COR-L47 (cell line): ENCODE results near the gene RHOT2.
"Not testable (repeated sequence)": the region's sequence is repeated elsewhere in the genome, so short reads cannot be mapped to it uniquely, and the experiment has no call there.

ENCODE experiments used
- DNase-seq: peaks from one replicate; lab custom pipeline; 2025; lab: John Stamatoyannopoulos, UW

RHOT2 gene

DNA sequence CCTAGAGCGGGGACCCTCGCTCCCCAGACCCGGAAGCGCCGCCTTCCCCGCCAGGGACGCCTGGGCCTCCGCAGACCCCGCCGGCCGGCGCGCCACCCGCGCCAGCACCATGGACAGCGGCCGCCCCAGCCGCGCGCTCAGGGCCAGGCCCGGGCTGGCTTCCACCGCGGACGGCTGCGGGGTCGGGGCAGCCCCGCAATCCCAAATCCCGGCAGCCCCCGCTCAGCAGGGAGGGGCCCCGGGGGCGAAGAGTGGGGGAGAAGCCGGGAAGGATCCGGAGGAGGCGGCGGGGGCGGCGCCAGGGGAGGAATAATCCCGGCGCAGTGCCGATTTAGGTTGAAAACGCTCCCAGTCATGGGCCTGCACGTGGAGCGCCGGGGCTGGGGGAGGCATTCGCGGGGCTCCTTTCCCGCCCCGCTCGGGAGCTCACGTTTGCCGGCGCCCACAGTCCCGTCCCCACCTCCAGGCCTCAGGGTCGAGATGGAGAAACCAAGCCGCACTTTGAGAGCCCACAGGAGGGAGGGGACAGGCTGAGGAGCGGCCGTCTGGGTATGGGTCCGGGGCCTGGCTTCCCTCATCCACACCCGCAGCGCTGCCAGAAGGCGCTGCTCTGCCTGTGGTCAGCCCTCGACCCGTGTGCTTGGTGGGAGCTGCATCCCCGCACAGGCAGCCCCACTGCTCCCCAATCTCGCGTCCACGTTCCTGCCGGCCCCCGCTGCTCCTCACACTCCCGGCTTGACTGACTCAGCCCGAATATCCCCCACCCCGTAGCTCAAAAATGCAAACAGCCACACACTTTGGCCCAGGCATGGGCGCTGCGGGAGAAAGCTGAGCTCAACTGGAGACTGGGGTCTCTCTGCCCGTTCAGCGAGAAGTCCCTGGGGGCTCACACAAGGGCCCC, 33.0 kb downstream of the RHOT2 start:
- DNase-seq, result no peak

DNA sequence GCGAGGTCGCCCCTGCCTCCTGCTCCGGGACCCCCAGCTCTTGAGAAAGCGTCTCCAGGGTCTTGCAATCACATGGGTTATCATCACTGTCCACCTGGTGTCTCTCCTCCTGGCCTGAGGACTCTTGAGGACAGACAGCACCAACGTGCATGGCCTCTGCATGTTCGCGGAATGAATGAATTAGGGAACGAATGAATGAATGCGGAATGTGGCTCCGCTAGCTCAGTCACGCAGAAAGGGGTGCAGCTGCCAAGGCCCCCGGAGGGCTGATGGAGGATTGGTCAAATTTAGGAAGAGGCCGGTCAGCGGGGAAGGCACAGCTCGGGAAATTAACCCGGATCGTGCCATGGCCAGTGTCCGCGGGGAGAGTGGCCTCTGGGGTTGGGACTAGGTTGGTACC, 34.4 kb downstream of the RHOT2 start:
- DNase-seq, result no peak

DNA sequence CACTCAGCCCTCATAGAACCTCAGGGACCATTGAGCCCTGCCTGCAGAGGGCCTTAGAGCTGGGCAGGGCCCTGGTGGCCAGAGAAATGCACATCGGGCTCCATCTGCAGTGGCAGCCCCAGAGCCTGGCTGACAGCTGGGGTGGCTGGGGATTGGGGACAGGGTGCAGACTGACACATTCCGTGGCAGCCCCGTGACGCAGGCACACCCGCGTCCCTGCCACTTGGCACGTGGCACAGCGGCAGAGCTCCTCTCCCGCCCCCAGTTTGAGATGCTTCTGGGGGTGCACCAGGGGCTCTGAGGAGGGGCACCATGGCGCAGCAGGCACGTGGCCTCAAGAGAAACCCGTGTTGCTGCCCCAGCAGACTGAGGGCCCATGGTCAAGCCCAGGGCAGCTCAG, 35.5 kb downstream of the RHOT2 start:
- no peak for DNase-seq

DNA sequence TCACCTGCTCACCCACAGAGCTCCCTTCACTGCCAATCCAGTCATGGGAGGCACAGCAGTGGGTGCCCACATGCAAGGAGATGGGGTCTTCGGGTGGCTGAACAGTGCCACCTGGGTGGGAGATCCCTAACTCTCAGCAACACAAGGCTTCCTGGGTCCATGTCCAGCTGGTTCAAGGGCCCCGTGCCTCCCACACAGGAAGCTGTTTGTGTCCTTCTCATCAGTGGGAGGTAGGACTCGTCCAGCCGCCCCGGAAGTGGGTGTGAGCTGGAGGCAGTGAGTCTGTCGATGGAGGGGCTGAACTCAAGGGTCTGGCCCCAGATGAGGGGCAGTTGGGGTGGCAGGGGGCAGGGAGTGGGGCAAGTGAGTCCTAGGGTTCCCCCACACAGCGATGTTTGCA, 36.1 kb downstream of the RHOT2 start:
- DNase-seq, result no peak

DNA sequence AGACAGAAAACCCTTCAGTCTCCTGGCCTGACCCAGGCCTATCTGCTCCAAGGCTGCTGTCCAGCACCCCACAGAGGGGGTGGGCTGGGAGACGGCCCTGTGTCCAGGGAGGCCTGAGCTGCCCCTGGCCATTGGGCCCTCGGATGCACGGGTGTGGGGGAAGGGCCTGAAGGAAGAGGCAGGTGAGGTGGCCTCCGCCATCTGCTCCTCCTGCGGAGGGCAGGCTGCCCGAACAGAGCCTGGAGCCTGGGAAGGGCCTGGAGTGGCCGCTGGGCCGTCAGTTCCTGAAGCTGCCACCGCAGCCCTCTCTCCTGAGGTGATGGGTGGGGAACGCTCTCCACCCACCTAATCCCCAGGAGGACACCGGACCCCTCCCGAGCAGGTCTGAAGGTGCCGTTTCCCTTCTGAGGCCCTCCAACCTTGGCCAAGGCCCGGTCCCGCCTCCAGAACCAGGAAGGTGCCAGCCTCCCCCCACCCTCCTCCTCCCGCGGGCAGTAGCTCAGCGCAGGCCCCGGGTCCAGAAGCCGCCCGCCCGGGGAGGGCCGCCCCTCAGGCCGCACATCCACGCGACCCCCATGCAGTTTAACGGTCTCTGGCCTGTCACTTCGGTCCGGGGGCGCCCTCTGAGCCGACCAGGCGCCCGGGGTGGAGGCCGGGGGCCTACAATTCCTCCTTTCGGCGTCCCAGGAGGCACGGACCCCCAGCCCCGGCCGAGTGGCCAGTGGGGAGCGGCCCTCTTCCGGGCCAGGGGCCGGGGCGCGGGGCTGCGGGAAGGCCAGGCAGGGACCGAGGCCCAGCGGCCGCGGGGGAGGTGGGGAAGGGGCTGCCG, 36.8 kb downstream of the RHOT2 start:
- DNase-seq, result no peak

DNA sequence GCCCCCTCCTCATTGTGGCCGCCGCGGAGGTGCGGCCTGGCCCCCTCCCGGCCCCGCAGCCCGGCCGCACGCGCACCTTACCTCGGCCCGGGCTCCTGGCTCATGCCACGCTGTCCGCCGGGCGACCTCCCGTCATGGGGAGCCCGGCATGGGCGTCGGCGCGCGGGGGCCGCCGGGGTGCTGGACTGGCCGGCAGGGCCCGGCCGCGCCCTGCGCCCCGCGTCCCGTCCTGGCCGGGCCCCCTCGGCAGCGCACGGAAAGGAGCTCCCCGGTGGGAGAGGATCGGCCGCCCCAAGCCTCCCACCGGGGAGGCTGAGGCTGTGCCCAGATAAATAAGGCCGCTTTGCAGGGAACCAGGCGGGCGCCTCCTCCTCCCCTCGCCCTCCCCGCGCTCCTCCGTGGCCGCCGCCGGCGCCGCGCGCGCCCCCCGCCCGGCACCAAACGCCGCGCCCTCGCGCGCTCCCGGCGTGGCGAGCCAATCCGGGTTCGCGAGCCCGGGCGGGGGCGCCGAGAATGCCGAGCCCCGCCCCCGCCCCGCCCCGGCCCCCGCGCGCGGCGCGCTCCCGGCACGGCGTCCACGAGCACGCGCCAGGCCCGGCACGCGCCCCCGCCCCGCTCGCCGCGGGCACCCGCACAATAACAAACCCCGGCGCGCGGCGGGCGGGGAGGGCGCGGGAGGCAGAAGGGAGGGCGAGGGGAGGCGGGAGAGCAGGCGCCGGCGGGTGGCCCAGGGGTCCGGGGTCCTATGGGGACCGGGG, 37.7 kb downstream of the RHOT2 start, which contains the start of gene FBXL16:
Gene FBXL16 (minus strand): TSS at position 371 of the 758 bp plus-strand sequence. CDS start 8,396 bp downstream, outside the sequence.
- peak; percentile 84 for DNase-seq

DNA sequence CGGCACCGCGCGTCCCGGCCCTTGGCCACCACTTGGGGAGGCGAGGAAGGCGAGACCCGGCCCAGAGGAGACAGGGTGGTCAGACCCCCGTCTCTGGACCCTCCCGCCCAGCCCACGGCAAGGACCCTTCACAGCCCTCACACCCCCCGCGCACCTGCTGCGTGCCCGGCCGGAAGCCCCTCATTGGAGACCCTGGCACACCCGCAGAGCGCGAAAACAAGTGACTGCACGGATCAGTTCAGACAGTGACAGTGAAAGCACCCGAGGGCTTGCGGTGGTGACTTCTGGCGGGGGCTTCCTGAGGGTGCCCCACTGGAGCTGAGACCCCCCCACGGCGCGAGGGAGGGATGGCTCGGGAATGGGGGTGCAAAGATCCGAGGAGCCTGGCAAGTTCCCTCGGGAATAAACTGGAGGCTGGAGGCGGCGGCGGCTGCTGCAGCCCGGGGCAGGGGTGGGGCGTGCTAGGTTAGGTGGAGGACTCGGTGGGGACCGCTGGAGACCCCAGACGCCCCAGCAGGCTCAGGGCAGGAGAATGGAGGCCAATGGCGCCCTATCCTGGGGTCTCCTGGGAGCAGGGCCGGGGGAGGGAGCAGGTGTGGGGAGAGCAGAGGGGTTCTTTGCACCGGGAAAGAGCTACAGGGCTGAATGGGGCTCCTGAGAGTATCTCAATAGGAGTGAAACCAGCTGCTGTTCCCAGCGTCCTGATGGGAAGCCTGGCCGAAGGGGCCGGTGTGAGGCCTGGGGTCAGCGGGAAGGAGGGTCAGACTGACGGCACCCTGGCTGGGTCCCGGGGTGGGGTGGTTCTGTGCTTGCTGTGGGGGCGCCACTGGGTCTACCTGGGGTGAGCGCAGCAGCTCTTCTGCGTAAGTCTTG, 38.5 kb downstream of the RHOT2 start:
- no peak for DNase-seq

DNA sequence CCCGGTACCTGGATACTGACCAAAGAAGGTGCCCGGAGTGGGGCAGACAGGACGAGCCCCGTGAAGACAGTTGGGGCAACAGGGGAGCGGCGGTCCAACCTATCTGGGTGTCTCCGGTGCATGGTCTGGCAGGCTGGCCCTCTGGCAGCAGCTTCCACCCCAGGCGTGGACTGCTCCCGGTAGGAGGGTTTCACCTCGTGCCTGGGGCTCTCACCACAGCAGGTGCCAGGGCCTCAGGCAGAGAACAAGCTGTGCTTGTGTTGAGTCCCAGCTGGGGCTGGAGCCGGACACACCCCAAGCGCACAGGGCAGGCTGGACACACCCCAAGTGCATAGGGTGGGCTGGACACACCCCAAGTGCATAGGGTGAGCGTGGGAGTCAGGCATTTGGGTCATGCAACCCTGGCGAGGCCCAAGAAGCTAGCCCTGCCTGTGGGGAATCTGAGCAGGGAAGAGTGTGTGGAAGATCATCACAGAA, 39.2 kb downstream of the RHOT2 start:
- DNase-seq, result peak; percentile 45

DNA sequence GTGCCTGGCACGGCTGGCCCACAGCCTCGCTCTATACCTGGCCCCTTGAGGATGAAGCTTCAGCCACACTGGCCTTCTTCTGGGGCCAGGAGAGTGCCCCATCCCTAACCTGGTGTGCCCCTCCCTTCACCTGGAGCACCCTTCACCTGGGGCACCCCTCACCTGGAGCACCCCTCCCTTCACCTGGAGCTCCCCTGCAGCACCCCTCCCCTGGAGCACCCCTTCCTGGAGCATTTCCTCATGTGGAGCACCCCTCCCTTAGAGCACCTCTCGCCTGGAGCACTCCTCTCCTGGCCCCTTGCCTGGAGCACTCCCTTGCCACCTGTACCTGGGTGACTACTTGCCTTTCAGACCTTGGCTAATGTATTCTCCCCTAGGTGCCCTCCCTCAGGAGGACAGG, 40.1 kb downstream of the RHOT2 start:
- no peak for DNase-seq

DNA sequence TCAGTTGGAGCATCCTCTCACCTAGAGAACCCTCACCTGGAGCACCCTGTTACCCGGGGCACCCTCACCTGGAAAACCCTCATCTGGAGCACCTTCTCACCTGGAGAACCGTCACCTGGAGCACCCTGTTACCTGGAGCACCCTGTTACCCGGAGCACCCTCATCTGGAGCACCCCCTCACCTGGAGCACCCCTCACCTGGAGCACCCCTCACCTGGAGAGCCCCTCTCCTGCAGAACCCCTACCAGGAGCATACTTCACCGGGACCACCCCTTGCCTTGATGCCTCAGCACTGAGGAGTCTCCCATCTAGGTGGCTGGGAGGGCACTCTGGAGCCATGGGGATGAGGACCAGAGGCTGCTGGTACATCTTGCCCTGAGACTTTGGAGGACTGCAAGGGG, 41.0 kb downstream of the RHOT2 start:
- DNase-seq, result no peak

DNA sequence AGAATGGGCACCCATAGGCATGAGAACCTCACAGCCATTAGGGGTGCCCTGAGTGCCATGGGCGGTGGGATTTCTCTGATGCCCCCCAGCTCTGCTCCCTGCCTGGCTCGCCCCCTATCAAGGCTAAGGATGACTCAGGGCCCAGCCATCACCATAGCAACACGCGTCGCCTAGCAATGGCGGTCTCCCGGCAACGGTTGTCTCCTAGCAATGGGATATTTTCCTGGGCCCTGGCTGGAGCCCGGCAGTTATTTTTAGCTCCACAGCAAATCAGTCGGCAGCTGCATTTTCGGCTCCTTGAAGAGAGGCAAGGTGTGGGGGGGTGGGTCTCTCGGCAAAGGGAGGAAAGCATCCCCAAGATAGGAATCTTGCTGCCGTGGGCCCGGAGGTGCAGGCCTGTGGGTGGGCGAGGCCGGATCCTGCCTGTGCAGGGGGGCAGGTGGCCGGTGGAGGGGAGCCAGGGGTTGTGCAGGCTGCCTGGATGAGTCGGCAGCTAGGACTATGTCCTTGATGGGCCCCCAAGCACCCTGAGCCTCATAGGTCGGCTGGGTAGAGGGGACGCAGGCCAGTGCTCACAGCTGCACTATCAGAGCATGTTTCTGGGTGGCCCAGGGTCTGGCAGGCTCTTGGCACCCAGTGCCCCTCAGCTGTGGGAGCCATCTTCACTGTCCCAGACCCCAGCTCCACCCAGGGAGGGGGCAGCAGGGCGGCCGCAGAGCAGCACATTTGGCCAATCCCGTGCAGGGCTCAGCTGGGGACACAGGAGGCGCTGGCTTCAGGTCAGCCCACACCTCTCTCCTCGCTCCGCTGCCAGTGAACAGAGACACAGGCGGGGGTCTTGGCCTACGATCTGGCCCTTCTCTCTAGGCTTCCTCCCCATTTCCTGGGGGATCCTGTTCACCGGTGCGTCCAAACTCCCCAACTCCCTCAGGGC, 41.9 kb downstream of the RHOT2 start:
- DNase-seq, result peak; percentile 96

DNA sequence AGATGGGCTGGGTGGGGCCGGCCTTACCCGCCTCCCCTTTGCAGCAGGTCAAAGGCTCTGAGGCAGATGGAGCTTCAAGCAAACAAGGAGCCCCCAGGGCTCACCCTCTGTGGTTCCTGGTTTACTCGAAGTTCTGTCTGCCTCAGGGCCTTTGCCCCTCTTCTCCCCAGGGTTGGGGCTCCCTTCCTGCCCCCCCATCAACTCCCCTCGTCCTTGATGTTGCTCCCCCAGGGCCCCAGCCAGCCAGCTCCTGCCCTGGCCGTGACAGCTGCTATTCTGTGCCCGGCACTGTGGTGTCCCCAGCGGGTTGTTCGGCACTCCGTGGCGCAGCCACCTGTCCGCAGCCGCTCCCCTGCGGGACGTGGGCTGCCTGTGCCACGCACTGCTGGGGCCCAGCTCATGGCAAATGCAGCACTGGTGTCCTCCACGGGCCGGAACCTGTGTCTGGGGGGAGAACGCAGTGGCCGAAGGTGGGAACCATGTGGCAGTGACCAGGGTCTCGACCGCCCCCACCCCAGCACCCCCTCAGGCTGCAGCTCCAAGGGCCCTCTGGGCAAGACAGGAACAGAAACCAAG, 42.7 kb downstream of the RHOT2 start:
- no peak for DNase-seq

DNA sequence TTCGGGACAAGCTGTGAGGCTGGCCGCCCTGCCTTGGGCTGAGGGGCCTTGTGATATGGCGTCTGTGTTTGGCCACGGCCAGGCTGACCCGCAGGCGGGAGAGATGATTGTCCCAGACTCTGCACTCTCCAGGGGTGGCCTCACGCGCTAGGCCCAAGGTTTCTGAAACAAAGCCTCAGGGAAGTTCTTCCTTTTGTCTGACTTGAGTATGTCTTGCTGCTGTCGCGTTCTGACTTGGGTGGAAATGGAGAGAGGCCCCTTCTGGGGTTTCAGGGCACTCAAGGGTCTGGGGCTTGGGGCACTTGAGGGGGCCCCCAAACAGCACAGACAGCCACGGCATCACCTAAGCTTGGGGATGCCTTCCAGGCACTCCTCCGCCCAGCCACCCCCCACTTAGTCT, 43.2 kb downstream of the RHOT2 start:
- DNase-seq, result no peak

DNA sequence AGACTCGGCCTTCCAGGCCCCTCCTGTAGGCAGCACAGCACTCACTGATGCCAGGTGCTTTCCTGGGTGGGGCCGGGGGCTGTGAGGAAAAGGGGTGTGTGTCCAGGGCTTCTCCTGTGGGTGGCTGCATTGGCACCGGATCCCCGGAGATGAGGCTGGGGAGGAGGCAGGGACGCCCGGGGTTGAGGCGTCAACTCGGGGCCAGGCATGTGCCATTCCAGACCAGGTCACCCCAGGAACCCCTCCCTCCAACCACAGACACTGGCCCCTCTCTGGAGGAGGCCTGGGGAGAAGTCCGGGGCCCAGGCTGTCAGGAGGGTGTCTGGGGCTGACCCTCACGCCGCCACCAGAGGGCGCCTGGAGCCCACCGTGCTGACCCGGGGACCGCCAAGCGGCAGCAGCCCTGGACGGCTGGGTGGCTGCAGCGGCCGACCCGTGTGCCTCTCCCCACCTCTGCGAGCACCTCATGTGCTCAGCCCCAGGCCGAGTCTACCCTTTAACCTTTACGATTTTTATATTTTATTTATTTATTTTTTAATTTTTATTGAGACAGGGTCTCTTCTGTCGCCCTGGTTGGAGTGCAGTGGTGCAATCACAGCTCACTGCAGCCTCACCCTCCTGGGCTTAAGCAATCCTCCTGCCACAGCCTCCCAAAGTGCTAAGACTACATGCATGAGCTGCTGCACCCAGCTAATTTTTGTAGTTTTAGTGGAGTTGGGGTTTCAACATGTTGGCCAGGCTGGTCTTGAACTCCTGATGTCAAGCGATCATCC, 43.8 kb downstream of the RHOT2 start:
- DNase-seq, result peak; percentile 54

DNA sequence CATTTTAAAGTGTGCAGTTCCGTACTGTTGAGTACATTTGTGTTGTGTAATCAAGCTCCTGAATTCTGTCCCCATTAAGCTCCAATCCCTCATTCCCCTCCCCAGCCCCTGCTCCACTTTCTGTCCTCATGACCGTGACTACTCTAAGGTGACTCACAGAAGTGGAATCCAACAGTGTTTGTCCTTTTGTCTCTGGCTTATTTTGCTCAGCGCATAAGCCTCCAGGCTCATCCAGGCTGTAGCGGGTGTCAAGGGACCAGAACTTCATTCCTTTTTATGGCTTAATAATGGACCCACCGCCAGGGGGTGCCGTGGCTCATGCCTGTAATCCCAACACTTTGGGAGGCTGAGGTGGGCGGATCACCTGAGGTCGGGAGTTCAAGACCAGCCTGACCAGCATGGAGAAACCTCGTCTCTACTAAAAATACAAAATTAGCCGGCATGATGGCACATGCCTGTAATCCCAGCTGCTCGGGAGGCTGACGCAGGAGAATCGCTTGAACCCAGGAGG, 44.9 kb downstream of the RHOT2 start:
- not testable (repeated sequence) for DNase-seq

DNA sequence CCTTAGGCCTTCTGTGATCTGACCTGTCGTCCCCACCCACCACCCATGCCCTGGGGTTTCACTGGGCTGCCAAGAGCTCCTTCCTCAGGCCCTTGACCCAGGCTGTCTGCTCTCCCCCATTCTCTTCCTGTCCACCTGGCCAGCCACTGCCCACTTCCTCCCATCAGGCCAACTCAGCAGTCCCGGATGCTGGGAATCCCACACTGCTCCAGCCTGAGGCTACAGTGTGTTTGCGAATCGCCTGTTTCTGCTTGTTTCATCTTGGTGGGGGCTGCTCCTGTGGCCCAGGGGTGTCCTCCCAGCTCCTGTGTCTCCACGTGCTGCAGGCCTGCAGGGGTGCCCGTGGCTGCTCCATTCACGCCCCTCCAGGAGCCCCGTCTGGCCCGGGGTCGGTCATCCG, 46.1 kb downstream of the RHOT2 start:
- DNase-seq, result no peak

DNA sequence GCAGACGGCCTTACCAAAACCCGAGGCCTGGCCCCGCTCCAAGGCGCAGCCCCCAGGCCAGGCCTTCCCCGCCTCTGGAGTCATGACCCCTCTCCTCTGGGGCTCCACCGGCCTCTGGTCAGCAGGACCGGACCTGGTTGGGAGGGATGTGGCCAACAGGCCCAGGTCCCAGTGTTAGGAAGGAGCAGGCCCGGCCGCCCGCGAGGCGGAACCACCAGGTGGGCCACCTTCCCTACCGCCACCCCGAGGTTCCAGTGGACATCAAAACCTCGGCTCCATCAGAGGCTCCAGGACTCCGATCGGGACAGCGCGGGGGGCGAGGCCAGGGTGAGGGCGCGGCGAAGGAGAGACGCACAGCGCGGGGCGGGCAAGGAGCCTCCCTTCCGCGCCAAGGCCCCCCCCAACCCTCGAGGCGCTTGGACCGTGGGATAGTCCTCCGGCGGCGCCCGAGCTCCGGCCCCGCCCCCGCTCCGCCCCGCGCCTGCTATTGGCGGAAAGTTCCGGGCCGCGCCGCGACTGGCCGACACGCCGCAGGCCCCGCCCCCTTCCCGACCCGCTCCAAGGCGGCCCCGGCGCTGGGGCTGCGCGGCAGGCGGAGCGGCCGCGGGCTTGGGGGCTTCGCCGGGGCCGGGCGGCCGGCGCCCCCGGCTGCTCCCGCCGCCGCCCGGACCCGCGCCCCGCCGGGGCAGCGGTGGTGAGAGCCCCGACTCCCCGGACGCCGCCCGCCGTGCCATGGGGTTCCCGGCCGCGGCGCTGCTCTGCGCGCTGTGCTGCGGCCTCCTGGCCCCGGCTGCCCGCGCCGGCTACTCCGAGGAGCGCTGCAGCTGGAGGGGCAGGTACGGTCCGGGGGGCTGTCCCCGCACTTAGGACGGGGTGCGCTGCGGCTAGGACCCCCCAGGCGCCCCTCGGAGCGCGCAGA, 46.9 kb downstream of the RHOT2 start, which contains the start of gene METRN:
Gene METRN (plus strand): TSS at position 561 of the 919 bp plus-strand sequence. CDS start 172 bp downstream, at position 733.
- peak; percentile 71 for DNase-seq
